Activated T-helper 1 cell treated with anti-CD3 and anti-CD28 coated beads, Interleukin-12 subunit alpha, Interleukin-12 subunit beta, Interleukin-2, Interleukin-4 antibody, amounts not matched to agents 30 ng/mL and 10 ng/mL and 1 ng/mL, durations not matched to agents 14 hours and 24 hours and 36 hours (primary cell): ENCODE data around the gene COL15A1. TPM values are rescaled to one million over a fixed set of nuclear protein-coding genes. Genes with fewer than 3 reads are reported as not detected.

ENCODE experiments used
- DNase-seq: peaks from one replicate; pipeline ENCODE4 v3.0.0; 2021; ENCODE audit warnings: low spot score
- H3K27ac Mint-ChIP-seq: one replicate; pipeline ENCODE4 v1.8.0; 2021; ENCODE audit warnings: mild to moderate bottlenecking, mixed read lengths
- H3K27me3 Mint-ChIP-seq: one replicate; pipeline ENCODE4 v1.8.0; 2022; ENCODE audit warnings: mild to moderate bottlenecking, moderate library complexity, mixed read lengths; ENCODE audit not compliant: insufficient read depth
- H3K36me3 Mint-ChIP-seq: one replicate; pipeline ENCODE4 v1.8.0; 2021; ENCODE audit warnings: low read depth, mixed read lengths
- H3K4me1 Mint-ChIP-seq: one replicate; pipeline ENCODE4 v1.8.0; 2021; ENCODE audit warnings: low read depth, mixed read lengths
- H3K4me3 Mint-ChIP-seq: one replicate; pipeline ENCODE4 v1.8.0; 2021; ENCODE audit warnings: mild to moderate bottlenecking, moderate library complexity, mixed read lengths
- H3K9me3 Mint-ChIP-seq: one replicate; pipeline ENCODE4 v1.8.0; 2021; ENCODE audit warnings: mixed read lengths
- intact Hi-C: fragments of 100-400 bp; cut with micrococcal nuclease; formaldehyde crosslinking; loops from one replicate; pipeline ENCODE4 v1.15.1; 2024
- total RNA-seq: library from RNA; stranded (reverse); gene quantifications from 2 replicates; pipeline ENCODE4 v1.2.3, GENCODE V29; 2022

Gene COL15A1
- total RNA-seq, 1 donor from 2014 or later: 0.05 TPM

GRCh38 chr9:99049228-99049627 lies 105.5 kb downstream of the COL15A1 start:
- H3K9me3 Mint-ChIP-seq: peaks cover 16% of the 10 kb centered on the region
- H3K36me3 Mint-ChIP-seq: peaks cover 11% of the 10 kb centered on the region
- H3K27me3 Mint-ChIP-seq: no peaks in the 10 kb centered on the region
- DNase-seq: no peak
- peaks cover 83% of the 10 kb centered on the region for H3K4me1 Mint-ChIP-seq
- intact Hi-C loops: no loop called here
- H3K27ac Mint-ChIP-seq: no peak overlapping the region
- no peak overlapping the region for H3K4me3 Mint-ChIP-seq

DNA sequence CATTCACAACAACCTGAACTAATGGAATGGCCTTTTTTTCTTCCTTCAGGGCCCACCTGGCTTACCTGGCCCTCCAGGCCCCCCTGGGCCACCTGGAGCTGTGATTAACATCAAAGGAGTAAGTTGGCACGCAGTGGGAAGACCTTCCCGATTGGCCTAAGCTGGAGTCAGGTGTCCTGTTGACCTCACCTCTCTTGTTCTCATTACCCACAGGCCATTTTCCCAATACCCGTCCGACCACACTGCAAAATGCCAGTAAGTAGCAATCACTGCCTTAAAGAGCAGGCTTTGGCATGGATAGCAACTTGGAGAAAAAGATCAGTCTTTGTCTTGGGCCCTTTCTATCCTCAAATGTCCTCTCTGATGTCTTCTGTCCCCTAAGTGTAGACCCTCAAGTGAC lies 105.9 kb downstream of the COL15A1 start:
- intact Hi-C loops: no loop called here
- no peak overlapping the region for H3K4me3 Mint-ChIP-seq
- no peak overlapping the region for H3K27ac Mint-ChIP-seq
- H3K4me1 Mint-ChIP-seq: peaks cover 82% of the 10 kb centered on the region
- H3K27me3 Mint-ChIP-seq: no peaks in the 10 kb centered on the region
- H3K9me3 Mint-ChIP-seq: peaks cover 12% of the 10 kb centered on the region
- DNase-seq: no peak
- H3K36me3 Mint-ChIP-seq: peaks cover 13% of the 10 kb centered on the region

- peaks cover 6% of the 10 kb centered on the region for H3K36me3 Mint-ChIP-seq
- peaks cover 5% of the 10 kb centered on the region for H3K9me3 Mint-ChIP-seq
- H3K4me1 Mint-ChIP-seq: peaks cover 80% of the 10 kb centered on the region
- DNase-seq: no peak
- intact Hi-C loops: no loop called here
- H3K4me3 Mint-ChIP-seq: no peak overlapping the region
- H3K27ac Mint-ChIP-seq: no peak overlapping the region
- no peaks in the 10 kb centered on the region for H3K27me3 Mint-ChIP-seq
Measured at GRCh38 chr9:99050292-99050911, 106.7 kb downstream of the COL15A1 start.

GRCh38 chr9:99050924-99051323 lies 107.2 kb downstream of the COL15A1 start:
- H3K36me3 Mint-ChIP-seq: peaks cover 5% of the 10 kb centered on the region
- no peaks in the 10 kb centered on the region for H3K27me3 Mint-ChIP-seq
- no peak overlapping the region for H3K27ac Mint-ChIP-seq
- intact Hi-C loops: no loop called here
- no peak for DNase-seq
- H3K4me1 Mint-ChIP-seq: peaks cover 80% of the 10 kb centered on the region
- no peaks in the 10 kb centered on the region for H3K9me3 Mint-ChIP-seq
- no peak overlapping the region for H3K4me3 Mint-ChIP-seq

DNA sequence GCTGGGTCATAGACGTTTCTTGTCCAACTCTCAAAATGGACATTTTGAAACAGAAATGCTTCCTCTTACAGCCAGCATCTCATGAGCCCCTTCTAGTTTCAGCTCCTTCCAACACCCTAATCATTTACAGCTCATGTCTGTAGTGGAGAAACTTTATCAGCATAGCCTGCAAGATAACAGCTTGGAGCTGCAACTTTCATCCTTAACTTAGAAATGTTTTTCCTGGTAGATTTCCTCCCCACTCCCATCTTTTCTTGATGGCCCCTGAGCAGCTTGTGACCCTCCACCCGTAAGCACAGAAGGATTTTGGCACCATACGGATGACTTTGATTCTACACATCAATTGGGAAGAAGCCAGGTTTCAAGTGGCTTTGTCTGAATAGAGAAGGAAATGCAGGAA lies 107.7 kb downstream of the COL15A1 start:
- Mint-ChIP-seq H3K4me1 (peaks cover 80% of the 10 kb centered on the region), H3K27me3 (no peaks in the 10 kb centered on the region), H3K27ac (no peak overlapping the region), H3K9me3 (no peaks in the 10 kb centered on the region), H3K4me3 (no peak overlapping the region), H3K36me3 (peaks cover 5% of the 10 kb centered on the region)
- intact Hi-C loops: no loop called here
- no peak for DNase-seq

DNA sequence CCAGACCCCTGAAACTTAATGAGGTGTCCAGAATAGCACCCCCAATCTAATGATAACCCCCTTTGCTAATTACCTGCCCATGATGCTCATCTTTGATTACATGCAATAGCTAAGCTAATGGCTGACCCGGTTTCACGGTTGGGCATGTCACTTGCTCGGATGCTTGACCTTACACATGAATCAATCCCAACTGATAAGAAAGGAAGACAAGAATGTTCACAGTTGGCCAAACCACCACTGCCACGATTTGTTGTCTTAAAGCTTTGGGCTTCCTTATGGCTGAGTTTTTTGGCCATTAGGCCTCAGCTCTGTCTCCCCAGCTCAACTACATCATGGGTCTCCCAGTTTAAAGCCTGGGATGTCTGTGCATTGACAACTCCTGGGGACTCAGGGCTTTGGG lies 108.1 kb downstream of the COL15A1 start:
- Mint-ChIP-seq H3K4me3 (no peak overlapping the region), H3K9me3 (peaks cover 3% of the 10 kb centered on the region), H3K36me3 (peaks cover 10% of the 10 kb centered on the region), H3K4me1 (peaks cover 80% of the 10 kb centered on the region), H3K27me3 (no peaks in the 10 kb centered on the region), H3K27ac (no peak overlapping the region)
- DNase-seq: no peak
- intact Hi-C loops: no loop called here

DNA sequence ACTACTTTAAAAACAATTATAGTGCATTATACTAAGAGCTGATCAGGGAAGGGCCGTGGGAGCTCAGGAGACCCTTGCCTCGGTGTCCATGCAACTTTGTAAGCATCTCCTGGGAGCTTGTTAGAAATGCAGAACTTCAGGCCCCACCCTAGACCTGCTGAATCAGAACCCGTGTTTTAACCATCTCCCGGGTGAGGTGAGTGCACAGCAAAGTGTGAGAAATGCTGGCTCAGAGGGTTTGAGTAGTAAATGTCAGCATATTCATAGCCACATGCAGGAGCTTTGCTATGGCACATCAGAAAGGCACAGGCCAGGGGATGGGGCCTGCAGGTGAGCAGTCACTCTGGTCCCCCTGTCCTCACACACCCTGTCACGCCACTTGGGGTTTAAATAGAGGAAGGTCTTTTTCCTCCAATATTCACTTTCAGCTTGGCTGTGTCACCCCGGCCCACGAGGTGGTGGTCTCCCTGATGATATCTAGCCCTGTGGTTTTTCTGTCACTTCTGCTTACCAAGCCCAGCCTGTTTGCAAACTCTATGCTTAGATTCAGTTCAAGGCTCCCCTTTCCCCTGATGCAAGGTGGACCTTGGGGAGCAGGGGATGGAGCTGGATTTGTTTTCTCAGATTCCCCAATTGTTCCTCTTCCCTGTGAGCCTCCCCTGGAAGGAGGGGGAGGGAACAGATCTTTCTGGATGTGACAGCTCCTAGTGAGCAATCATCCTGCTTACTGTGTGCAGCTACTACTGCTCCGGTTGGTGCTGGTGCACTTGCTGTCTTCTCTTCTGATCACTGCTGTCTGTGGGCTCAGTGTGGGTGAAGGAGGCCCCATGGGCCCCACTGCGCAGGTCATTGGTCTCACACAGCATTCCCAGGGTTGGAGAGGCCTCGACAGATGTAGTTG lies 109.4 kb downstream of the COL15A1 start:
- Mint-ChIP-seq H3K27me3 (no peaks in the 10 kb centered on the region), H3K9me3 (peaks cover 3% of the 10 kb centered on the region), H3K4me3 (no peak overlapping the region), H3K36me3 (peaks cover 12% of the 10 kb centered on the region), H3K4me1 (peaks cover 89% of the 10 kb centered on the region), H3K27ac (no peak overlapping the region)
- DNase-seq: no peak
- intact Hi-C loops: no loop called here

- intact Hi-C loops: no loop called here
- H3K4me1 Mint-ChIP-seq: peaks cover 89% of the 10 kb centered on the region
- H3K36me3 Mint-ChIP-seq: peaks cover 12% of the 10 kb centered on the region
- no peak overlapping the region for H3K27ac Mint-ChIP-seq
- H3K4me3 Mint-ChIP-seq: no peak overlapping the region
- H3K9me3 Mint-ChIP-seq: peaks cover 3% of the 10 kb centered on the region
- DNase-seq: no peak
- H3K27me3 Mint-ChIP-seq: no peaks in the 10 kb centered on the region
Measured at GRCh38 chr9:99054581-99054980, 110.9 kb downstream of the COL15A1 start.

- Mint-ChIP-seq H3K4me3 (no peak overlapping the region), H3K9me3 (peaks cover 3% of the 10 kb centered on the region), H3K27me3 (no peaks in the 10 kb centered on the region), H3K36me3 (peaks cover 12% of the 10 kb centered on the region), H3K4me1 (peaks cover 85% of the 10 kb centered on the region), H3K27ac (no peak overlapping the region)
- intact Hi-C loops: loop anchor here (5.0 kb wide), 3 partner anchors 43 to 757 kb away; no protein-coding TSS in a partner anchor
- no peak for DNase-seq
Measured at GRCh38 chr9:99055384-99055783, 111.7 kb downstream of the COL15A1 start.

DNA sequence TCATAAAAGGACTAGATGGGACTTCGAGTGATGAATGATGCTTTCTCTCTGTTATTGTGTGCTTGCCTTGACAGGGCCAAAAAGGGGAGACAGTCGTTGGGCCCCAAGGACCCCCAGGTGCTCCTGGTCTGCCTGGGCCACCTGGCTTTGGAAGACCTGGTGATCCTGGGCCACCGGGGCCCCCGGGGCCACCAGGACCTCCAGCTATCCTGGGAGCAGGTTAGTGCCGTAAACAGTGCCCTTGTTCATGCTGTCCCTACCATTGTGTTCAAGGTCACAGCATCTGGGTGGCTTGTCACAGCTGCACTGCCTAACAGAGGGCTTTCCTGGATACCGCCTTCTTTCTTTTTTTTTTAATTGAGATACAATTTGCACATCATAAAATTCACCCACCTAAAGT lies 112.5 kb downstream of the COL15A1 start:
- no peaks in the 10 kb centered on the region for H3K27me3 Mint-ChIP-seq
- peaks cover 3% of the 10 kb centered on the region for H3K9me3 Mint-ChIP-seq
- H3K4me3 Mint-ChIP-seq: no peak overlapping the region
- H3K4me1 Mint-ChIP-seq: peaks cover 84% of the 10 kb centered on the region
- intact Hi-C loops: loop anchor here (5.0 kb wide), 3 partner anchors 44 to 756 kb away; no protein-coding TSS in a partner anchor
- H3K27ac Mint-ChIP-seq: no peak overlapping the region
- DNase-seq: no peak
- peaks cover 12% of the 10 kb centered on the region for H3K36me3 Mint-ChIP-seq

GRCh38 chr9:99056886-99057664 lies 113.4 kb downstream of the COL15A1 start:
- H3K27me3 Mint-ChIP-seq: no peaks in the 10 kb centered on the region
- peaks cover 76% of the 10 kb centered on the region for H3K4me1 Mint-ChIP-seq
- peak overlapping the region; percentile 83 for H3K4me3 Mint-ChIP-seq
- peaks cover 13% of the 10 kb centered on the region for H3K36me3 Mint-ChIP-seq
- peak overlapping the region; percentile 92 for H3K27ac Mint-ChIP-seq
- intact Hi-C loops: loop anchor here (1.0 to 5.0 kb wide), 4 partner anchors 36 to 755 kb away; no protein-coding TSS in a partner anchor
- H3K9me3 Mint-ChIP-seq: peaks cover 3% of the 10 kb centered on the region
- DNase-seq: no peak

- DNase-seq: peak; percentile 79
- H3K27ac Mint-ChIP-seq: peak overlapping the region; percentile 92
- H3K4me1 Mint-ChIP-seq: peaks cover 72% of the 10 kb centered on the region
- peak overlapping the region; percentile 83 for H3K4me3 Mint-ChIP-seq
- intact Hi-C loops: loop anchor here (1.0 to 5.0 kb wide), 8 partner anchors 13 to 754 kb away; no protein-coding TSS in a partner anchor
- no peaks in the 10 kb centered on the region for H3K27me3 Mint-ChIP-seq
- peaks cover 18% of the 10 kb centered on the region for H3K36me3 Mint-ChIP-seq
- peaks cover 3% of the 10 kb centered on the region for H3K9me3 Mint-ChIP-seq
Measured at GRCh38 chr9:99057665-99058625, 114.2 kb downstream of the COL15A1 start.
